K562 (cell line): ENCODE measurements around the gene PRLH. TPM values are rescaled to one million over a fixed set of nuclear protein-coding genes. Genes with fewer than 3 reads are reported as not detected.

ENCODE experiments used
- ATAC-seq: fragments of 200-7000 bp; cut with Tn5 transposase; 3 replicates; pipeline ENCODE4 v1.9.1; 2020; ENCODE audit warnings: moderate library complexity
- BruUV-seq: library from RNA; stranded (reverse); fragments of 400-500 nt; replicated peaks from 2 replicates; lab custom pipeline; 2021; lab: Mats Ljungman, UMichigan
- CTCF ChIA-PET: fragments of 300-600 bp; formaldehyde crosslinking; extraction: SDS; loops from one replicate; lab custom pipeline; 2021; ENCODE audit warnings: low intra/inter-chr PET ratio; lab: Yijun Ruan, JAX
- POLR2A ChIA-PET: fragments of 300-600, 350-650 bp; sonication (Branson Sonifier 250); formaldehyde crosslinking; extraction: SDS; loops from one replicate; lab custom pipeline; 2021; ENCODE audit warnings: antibody characterized with exemption, inconsistent platforms; lab: Yijun Ruan, JAX
- DNase-seq, 4 experiments: peaks; one replicate each; pipeline versions ENCODE4 v3.0.0 to v3.0.0-alpha.2; 2011 to 2018; ENCODE audit warnings: low spot score in 3 of 4, mixed read lengths in 3 of 4; ENCODE audit errors: extremely low read depth in 1 of 4
- FAIRE-seq: peaks from 2 replicates; lab custom pipeline; 2011; peaks lifted over from hg19 to GRCh38; lab: Jason Lieb, UNC
- H2AFZ ChIP-seq: 2 replicates; pipeline ENCODE4 v1.6.0; 2011; ENCODE audit warnings: low read depth, low read length, control low read depth, inconsistent platforms
- H3K27ac ChIP-seq: fragments of 200-600 bp; 3 replicates; pipeline ENCODE4 v1.8.0; 2011; ENCODE audit warnings: low read depth, mild to moderate bottlenecking, control low read depth, inconsistent platforms, low read length, moderate library complexity, mixed read lengths; ENCODE audit errors: extremely low read depth
- H3K27me3 ChIP-seq, 2 experiments: fragments of 300-600 bp in 1 of 2; 2 replicates in 1 of 2; 3 replicates in 1 of 2; pipeline versions ENCODE4 v1.6.0 to v1.8.0; 2011; ENCODE audit warnings: inconsistent platforms in 2 of 2, low read length in 2 of 2, mild to moderate bottlenecking in 1 of 2, mixed read lengths in 1 of 2, moderate library complexity in 1 of 2; ENCODE audit not compliant: control insufficient read depth in 2 of 2, insufficient read depth in 2 of 2
- H3K36me3 ChIP-seq: fragments of 300-600 bp; 3 replicates; pipeline ENCODE4 v1.8.0; 2011; ENCODE audit warnings: mild to moderate bottlenecking, low read length, inconsistent platforms; ENCODE audit not compliant: control insufficient read depth, insufficient read depth
- H3K4me1 ChIP-seq, 2 experiments: fragments of 200-600 bp in 1 of 2; replicated peaks in 1 of 2; 2 replicates in 1 of 2; 3 replicates in 1 of 2; pipeline versions ENCODE4 v1.5.1 to v1.8.0; 2011; ENCODE audit warnings: inconsistent platforms in 2 of 2, low read length in 2 of 2, mild to moderate bottlenecking in 1 of 2, mixed read lengths in 1 of 2, moderate library complexity in 1 of 2; ENCODE audit not compliant: control insufficient read depth in 2 of 2, insufficient read depth in 2 of 2
- H3K4me2 ChIP-seq: 2 replicates; pipeline ENCODE4 v1.6.1; 2011; ENCODE audit warnings: low read length, control low read depth, inconsistent platforms, mixed read lengths; ENCODE audit not compliant: insufficient read depth
- H3K4me3 ChIP-seq: fragments of 200-600 bp; sonication (generic), shearing (Covaris generic); 2 replicates; pipeline ENCODE4 v1.5.1; 2016; ENCODE audit warnings: control low read depth, inconsistent platforms
- H3K79me2 ChIP-seq: fragments of 200-600 bp; 3 replicates; pipeline ENCODE4 v1.8.0; 2011; ENCODE audit warnings: low read length, inconsistent platforms; ENCODE audit not compliant: control insufficient read depth, insufficient read depth
- H3K9ac ChIP-seq, 2 experiments: 2 replicates each; pipeline versions ENCODE4 v1.6.0 to v1.6.1; 2011; ENCODE audit warnings: low read depth in 2 of 2, low read length in 2 of 2, control low read depth in 1 of 2, inconsistent platforms in 1 of 2, mild to moderate bottlenecking in 1 of 2, mixed read lengths in 1 of 2; ENCODE audit not compliant: insufficient read depth in 1 of 2
- H3K9me1 ChIP-seq: one replicate; pipeline ENCODE4 v1.6.0; 2011; ENCODE audit warnings: inconsistent platforms, mild to moderate bottlenecking, low read length, moderate library complexity; ENCODE audit not compliant: control insufficient read depth, insufficient read depth
- H3K9me3 ChIP-seq: replicated peaks from 2 replicates; pipeline ENCODE4 v1.5.1; 2011; ENCODE audit warnings: low read depth, low read length, inconsistent platforms; ENCODE audit not compliant: control insufficient read depth, insufficient read depth
- H4K20me1 ChIP-seq: replicated peaks from 2 replicates; pipeline ENCODE4 v1.6.1; 2011; ENCODE audit warnings: low read length, inconsistent platforms, mixed read lengths; ENCODE audit not compliant: control insufficient read depth, insufficient read depth
- ARID2 ChIP-seq: fragments of 450-650 bp; IDR thresholded peaks from 2 replicates; pipeline ENCODE4 v1.6.1; 2017; ENCODE audit warnings: antibody characterized with exemption, mild to moderate bottlenecking
- ELF1 ChIP-seq: fragments of 200-800 bp; sonication (Bioruptor generic); IDR thresholded peaks from 2 replicates; pipeline ENCODE4 v1.6.1; 2016; ENCODE audit warnings: missing genetic modification characterization, missing compliant biosample characterization
- MAFF ChIP-seq: IDR thresholded peaks from 2 replicates; pipeline ENCODE4 v1.6.1; 2012; ENCODE audit warnings: low read length, improper control_type of control experiment
- NR0B1 ChIP-seq: fragments of 450-650 bp; IDR thresholded peaks from one replicate; pipeline ENCODE4 v1.6.1; 2018; ENCODE audit warnings: mild to moderate bottlenecking, moderate library complexity; ENCODE audit not compliant: partially characterized antibody
- PHF8 ChIP-seq: fragments of 200-600 bp; sonication (generic); IDR thresholded peaks from 2 replicates; pipeline ENCODE4 v1.6.1; 2012; ENCODE audit warnings: mixed run types, mild to moderate bottlenecking, inconsistent platforms, low read length, moderate library complexity, borderline replicate concordance
- SAP30 ChIP-seq: fragments of 200-600 bp; sonication (generic); IDR thresholded peaks from 2 replicates; pipeline ENCODE4 v1.6.1; 2012; ENCODE audit warnings: borderline replicate concordance, low read depth, mild to moderate bottlenecking, moderate library complexity, low read length, control low read depth, inconsistent platforms; ENCODE audit not compliant: insufficient read depth, poor library complexity, severe bottlenecking
- TBP ChIP-seq: optimal IDR thresholded peaks from 2 replicates; pipeline ENCODE3; 2011; ENCODE audit warnings: low read depth, low read length, improper control_type of control experiment
- ZNF3 ChIP-seq: fragments of 250-450 bp; sonication (Bioruptor Pico); IDR thresholded peaks from 2 replicates; pipeline ENCODE4 v1.5.0; 2021; ENCODE audit warnings: mild to moderate bottlenecking, moderate library complexity
- WGBS: fragments of 100-300 bp; shearing (Covaris generic); methylation state at CpG from one replicate; pipeline ENCODE4 v1.1.6; 2016; ENCODE audit warnings: low coverage, mixed read lengths; ENCODE audit not compliant: insufficient coverage; ENCODE audit errors: missing lambda C conversion rate; 5-methylcytosine and 5-hydroxymethylcytosine counted together
- in situ Hi-C: fragments of 300-500 bp; cut with MboI; formaldehyde crosslinking; loops from 4 replicates; pipeline ENCODE4 v1.15.0; 2018; ENCODE audit warnings: inconsistent platforms, mixed read lengths
- intact Hi-C: fragments of 100-400 bp; cut with micrococcal nuclease; formaldehyde crosslinking; loops from 2 replicates; pipeline ENCODE4 v1.14.2; 2022
- polyA plus RNA-seq, 8 experiments: library from polyadenylated mRNA; depleted of rRNA in 4 of 8; stranded (reverse) in 5 of 8; unstranded in 3 of 8; fragments of >200 nt; fragmentation: Nextera tagmentation in 2 of 8; fragmentation: Illumina TruSeq in 1 of 8; extraction: Ambion mirVana in 2 of 8; extraction: Trizol in 1 of 8; gene quantifications; 2 replicates each; pipeline versions ENCODE4 v1.2.1 to v1.2.3, GENCODE V29; 2011 to 2014; ENCODE audit warnings: inconsistent platforms in 1 of 8, missing spikeins in 1 of 8
- total RNA-seq, 7 experiments: library from RNA; depleted of rRNA in 6 of 7; stranded (reverse); fragments of >200 nt in 6 of 7; fragmentation: Illumina TruSeq in 2 of 7; extraction: Trizol in 2 of 7; gene quantifications; 2 replicates each; pipeline versions ENCODE4 v1.2.1 to v1.2.3, GENCODE V29; 2011 to 2021; ENCODE audit warnings: low replicate concordance in 1 of 7

PRLH gene
- total and polyA plus RNA-seq, 9 of the 15 experiments (the other 6 are each of a cell fraction or from before 2014, with no cell fraction given), result not detected

GRCh38 chr2:237567276-237568029 lies 1.1 kb downstream of the PRLH start:
- Histone ChIP-seq H3K9me3 (no peaks in the 10 kb centered on the region; the same call in 1 of the 2 replicates), H3K4me1 (peaks cover 0 to 3% of the 10 kb centered on the region in 2 experiments; a peak in 2 of 5 replicates), H2AFZ (no peak overlapping the region), H3K4me2 (no peak overlapping the region), H3K4me3 (no peak overlapping the region), H3K9ac (no peak overlapping the region), H4K20me1 (no peaks in the 10 kb centered on the region), H3K79me2 (no peaks in the 10 kb centered on the region), H3K27ac (no peak overlapping the region), H3K27me3 (peaks cover 4 to 30% of the 10 kb centered on the region in 2 experiments; a peak in 4 of 5 replicates), H3K9me1 (no peaks in the 10 kb centered on the region), H3K36me3 (no peaks in the 10 kb centered on the region)
- in situ Hi-C loops, result loop anchor here (10.0 kb wide), 1 partner anchor 443 kb away; no protein-coding TSS in a partner anchor
- FAIRE-seq (no peak), ATAC-seq (no peak), DNase-seq (no peak)
- CTCF ChIA-PET, result no interaction called here
- intact Hi-C loops, result no loop called here
- no TSS peak for BruUV-seq
- no peak for TF ChIP-seq ARID2
- TF ChIP-seq PHF8, result no peak
- no peak for TF ChIP-seq NR0B1
- TF ChIP-seq ZNF3 (CRISPR knock-in tag), result no peak
- no peak for TF ChIP-seq ELF1
- TF ChIP-seq MAFF, result no peak
- no peak for TF ChIP-seq TBP
- TF ChIP-seq SAP30, result no peak
- WGBS, result 1% methylated on average over 10 of the region's 16 CpGs
- POLR2A ChIA-PET, result interaction anchor here (0.5 kb wide), 1 partner anchor 63 kb away, joined by 3 read pairs; no protein-coding TSS in a partner anchor
